Dermis microvascular lymphatic vessel endothelial cell (primary cell): ENCODE measurements around the gene UTF1. TPM values are rescaled to one million over a fixed set of nuclear protein-coding genes. Genes with fewer than 3 reads are reported as not detected.

Experiments used
- DNase-seq, 2 donors: peaks; one replicate each; pipeline versions ENCODE4 v3.0.0 to v3.0.0-alpha.2; 2010; ENCODE audit warnings: low read depth in 2 of 2
- total RNA-seq: library from RNA; depleted of rRNA; stranded (reverse); fragments of >200 nt; gene quantifications from 2 replicates; pipeline ENCODE4 v1.2.1, GENCODE V29; 2014

Gene UTF1
- total RNA-seq, 1 donor from 2014 or later: not detected

GRCh38 chr10:133196936-133197758, 32.9 kb upstream of the UTF1 start:
- DNase-seq: no peak

- no peak for DNase-seq
Measured at GRCh38 chr10:133197786-133198185, 32.2 kb upstream of the UTF1 start.

- no peak for DNase-seq
Measured at GRCh38 chr10:133198206-133198605, 31.8 kb upstream of the UTF1 start.

- no peak for DNase-seq
Measured at GRCh38 chr10:133198621-133199487, 31.2 kb upstream of the UTF1 start.

- no peak for DNase-seq
Measured at GRCh38 chr10:133199488-133199885, 30.5 kb upstream of the UTF1 start.

GRCh38 chr10:133199992-133200611, 29.9 kb upstream of the UTF1 start:
- no peak for DNase-seq

- no peak for DNase-seq
Measured at GRCh38 chr10:133200621-133201031, 29.4 kb upstream of the UTF1 start.

- no peak for DNase-seq
Measured at GRCh38 chr10:133201151-133201947, 28.7 kb upstream of the UTF1 start.

- no peak for DNase-seq
Measured at GRCh38 chr10:133201948-133202725, 27.9 kb upstream of the UTF1 start.

- no peak for DNase-seq
Measured at GRCh38 chr10:133202778-133203651, 27.0 kb upstream of the UTF1 start.

GRCh38 chr10:133203652-133204195, 26.3 kb upstream of the UTF1 start:
- DNase-seq: no peak

- no peak for DNase-seq
Measured at GRCh38 chr10:133204226-133205015, 25.6 kb upstream of the UTF1 start.

GRCh38 chr10:133205146-133205545, 24.9 kb upstream of the UTF1 start:
- DNase-seq: no peak

GRCh38 chr10:133206356-133207040, 23.5 kb upstream of the UTF1 start:
- DNase-seq: no peak

GRCh38 chr10:133207041-133207600, 22.9 kb upstream of the UTF1 start:
- DNase-seq: no peak

- DNase-seq: no peak
Measured at GRCh38 chr10:133207627-133208026, 22.4 kb upstream of the UTF1 start.

- no peak for DNase-seq
Measured at GRCh38 chr10:133208466-133208865, 21.6 kb upstream of the UTF1 start.
